KG1 (cell line): ENCODE measurements around the gene FRMD1.

Experiments used
- DNase-seq: peaks from one replicate; lab custom pipeline; 2025; lab: John Stamatoyannopoulos, UW

Gene FRMD1

DNA sequence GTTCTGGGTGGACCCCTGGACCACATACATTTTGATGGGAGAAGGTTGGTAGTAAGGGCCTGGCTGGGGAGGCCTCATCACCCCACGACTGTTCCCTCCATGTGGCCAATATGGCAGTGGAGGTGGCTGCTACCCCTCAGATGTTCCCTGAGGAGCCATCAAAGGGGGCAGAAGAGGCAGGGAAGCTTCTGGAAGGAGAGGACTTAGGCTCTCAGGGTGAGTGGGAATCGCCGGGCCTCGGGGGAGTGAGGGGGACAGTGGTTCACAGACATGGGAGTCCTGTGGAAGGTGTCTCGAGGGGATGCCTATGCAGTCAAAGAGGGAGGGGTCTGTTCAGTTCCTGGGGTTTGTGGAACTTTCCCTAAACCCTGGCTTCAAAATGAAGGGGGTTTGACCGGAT, 32.9 kb upstream of the FRMD1 start:
- no peak for DNase-seq

GRCh38 chr6:168110437-168110836, 31.4 kb upstream of the FRMD1 start:
- no peak for DNase-seq

- no peak for DNase-seq
These were observed 30.2 kb upstream of the FRMD1 start for GRCh38 chr6:168109171-168109570.

GRCh38 chr6:168107191-168107983, 28.4 kb upstream of the FRMD1 start:
- no peak for DNase-seq

DNA sequence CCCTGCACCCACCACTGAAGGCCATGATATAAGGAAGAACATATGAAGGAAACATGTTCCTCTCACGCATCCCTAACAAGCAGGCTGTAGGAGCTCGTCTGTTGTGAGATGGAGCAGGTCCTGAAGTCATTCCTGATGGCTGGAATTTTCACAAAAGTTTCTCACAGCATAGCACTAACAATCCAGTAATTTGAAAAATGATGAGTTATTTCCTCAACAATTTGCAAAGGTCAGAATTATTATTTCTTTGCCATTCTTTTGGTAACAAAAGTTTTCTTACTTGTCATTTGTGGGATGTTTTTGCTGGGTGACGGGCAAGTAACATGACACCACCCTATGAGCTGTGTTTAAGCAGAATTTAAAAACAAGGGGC, 27.6 kb upstream of the FRMD1 start:
- DNase-seq, result no peak

DNA sequence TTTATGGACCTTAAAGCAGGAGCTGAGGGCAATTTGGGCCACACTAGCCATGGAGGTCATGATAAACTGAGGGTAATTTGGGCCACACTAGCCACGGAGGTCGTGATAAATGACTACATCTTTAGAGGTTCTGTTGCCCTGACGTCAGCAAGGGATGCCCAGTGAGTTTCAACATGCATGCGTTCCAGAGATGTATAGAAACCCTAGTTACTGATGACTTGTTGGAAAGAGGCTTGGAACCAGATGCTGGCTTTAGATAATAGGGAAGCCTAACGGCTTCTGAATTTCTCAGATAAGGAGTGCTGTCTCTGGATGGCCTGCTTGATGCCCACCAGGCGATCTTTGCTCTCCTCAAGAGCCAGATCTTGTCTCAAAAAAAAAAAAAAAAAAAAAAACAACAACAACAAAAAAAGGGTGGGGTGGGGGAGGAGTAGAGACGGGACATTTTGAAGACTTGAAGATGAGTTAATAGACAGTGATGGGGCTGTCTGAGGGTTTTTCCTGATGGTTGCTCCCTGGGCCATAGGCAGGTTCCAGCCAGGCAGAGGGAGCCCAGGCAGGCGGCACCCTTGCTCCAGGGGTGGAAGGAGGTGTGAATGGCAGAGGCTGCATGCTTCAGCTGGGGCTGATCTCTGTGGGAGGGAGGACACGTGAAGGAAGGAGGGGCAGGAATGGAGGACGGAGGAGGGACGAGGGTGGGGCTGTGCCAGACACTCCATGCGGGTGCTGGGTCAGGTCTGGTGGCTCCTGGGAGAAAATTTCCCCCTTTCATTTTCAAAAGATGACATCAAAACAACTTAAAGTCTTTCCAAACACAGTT, 27.0 kb upstream of the FRMD1 start:
- DNase-seq, result no peak

- no peak for DNase-seq
These were observed 25.6 kb upstream of the FRMD1 start for GRCh38 chr6:168104636-168105035.

DNA sequence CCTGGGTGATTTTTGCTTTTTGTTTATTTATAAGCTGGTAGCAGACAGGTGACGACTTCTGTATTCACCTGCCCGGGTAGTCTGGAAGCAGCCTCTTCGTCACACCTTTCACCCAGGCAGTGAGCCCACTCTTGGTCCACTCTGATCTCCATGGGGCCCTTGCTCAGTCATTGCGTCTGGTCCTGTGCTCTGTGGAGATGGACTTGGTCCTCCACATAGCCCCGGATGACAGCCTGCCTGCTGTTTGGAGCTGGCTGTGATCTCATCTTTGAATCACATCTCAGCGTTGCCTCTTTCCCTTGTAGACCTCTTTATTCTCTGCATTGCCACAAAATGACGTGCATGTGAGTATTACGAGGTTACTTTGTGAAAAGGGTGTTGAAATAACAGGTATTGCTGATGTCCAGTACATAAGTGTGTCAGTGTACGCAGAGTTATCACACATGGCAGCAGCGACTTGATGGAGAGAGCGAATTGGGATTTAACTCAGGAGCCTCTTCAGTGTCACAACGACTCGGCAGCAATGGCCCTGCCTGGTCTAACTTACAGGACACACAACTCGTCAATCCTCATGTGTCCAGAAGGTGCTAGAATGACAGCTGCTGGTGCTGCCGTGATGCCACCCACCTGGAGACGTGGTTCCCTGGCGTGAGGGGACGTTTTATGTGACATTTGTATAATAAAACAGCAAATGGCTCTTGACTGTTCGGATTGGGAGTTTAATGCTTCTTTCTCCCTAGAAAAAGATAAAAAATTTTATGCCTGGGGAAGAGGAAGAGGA, 24.2 kb upstream of the FRMD1 start:
- DNase-seq, result no peak

DNA sequence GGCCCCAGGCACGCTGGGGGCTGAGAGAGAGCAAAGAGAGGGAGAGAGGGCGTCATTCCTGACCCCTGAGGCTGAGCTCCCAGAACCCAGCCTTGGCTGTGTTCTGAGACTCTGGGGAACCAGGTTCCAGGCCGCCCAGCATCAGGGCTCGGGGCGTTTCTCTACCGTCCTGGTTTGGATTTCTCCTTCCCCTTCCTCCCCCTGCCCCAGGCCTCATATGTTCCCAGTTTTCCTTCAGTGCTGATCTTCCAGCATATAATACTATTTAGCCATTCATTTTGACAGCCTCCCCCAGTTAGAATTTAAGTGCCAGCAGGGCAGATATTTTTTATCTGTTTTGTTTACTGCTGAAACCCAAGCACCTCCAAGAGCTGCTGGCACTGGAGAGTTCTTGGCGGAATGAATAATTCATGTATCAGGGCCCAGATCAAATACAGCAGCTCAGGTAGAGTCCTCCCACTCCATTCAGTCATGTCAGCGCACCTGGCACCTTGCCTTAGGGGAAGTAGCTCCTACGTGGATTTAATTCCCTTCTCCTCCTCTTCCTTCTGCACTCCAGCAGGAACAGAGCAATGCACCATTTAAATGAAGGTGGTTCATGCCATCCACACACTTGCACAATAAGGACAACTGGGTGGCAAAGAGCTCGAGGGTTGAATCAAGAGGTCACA, 23.4 kb upstream of the FRMD1 start:
- DNase-seq, result no peak

GRCh38 chr6:168101590-168102314, 22.7 kb upstream of the FRMD1 start:
- DNase-seq, result no peak

- no peak for DNase-seq
These were observed 22.0 kb upstream of the FRMD1 start for GRCh38 chr6:168100803-168101589.

GRCh38 chr6:168100011-168100802, 21.2 kb upstream of the FRMD1 start:
- DNase-seq, result no peak

GRCh38 chr6:168099201-168100010, 20.4 kb upstream of the FRMD1 start:
- no peak for DNase-seq

- no peak for DNase-seq
These were observed 19.4 kb upstream of the FRMD1 start for GRCh38 chr6:168098431-168098861.

GRCh38 chr6:168097621-168098430, 18.8 kb upstream of the FRMD1 start:
- DNase-seq, result no peak

- no peak for DNase-seq
These were observed 18.2 kb upstream of the FRMD1 start for GRCh38 chr6:168097221-168097620.

GRCh38 chr6:168096271-168096764, 17.3 kb upstream of the FRMD1 start:
- no peak for DNase-seq
